Kidney epithelial cell (primary cell): ENCODE results near the gene PEX12. TPM values are rescaled to one million over a fixed set of nuclear protein-coding genes. Genes with fewer than 3 reads are reported as not detected.

Experiments used
- DNase-seq: peaks from one replicate; pipeline ENCODE4 v3.0.0-alpha.2; 2010; ENCODE audit warnings: low read depth
- H3K27me3 ChIP-seq: 2 replicates; pipeline ENCODE4 v1.6.0; 2011; ENCODE audit warnings: low read length; ENCODE audit not compliant: control insufficient read depth, insufficient read depth
- H3K36me3 ChIP-seq: 2 replicates; pipeline ENCODE4 v1.5.1; 2011; ENCODE audit warnings: low read length; ENCODE audit not compliant: control insufficient read depth, insufficient read depth
- H3K4me3 ChIP-seq: 2 replicates; pipeline ENCODE4 v1.5.1; 2011; ENCODE audit warnings: low read depth, mild to moderate bottlenecking, control low read depth, low read length
- CTCF ChIP-seq: IDR thresholded peaks from 2 replicates; pipeline ENCODE4 v1.5.1; 2011; ENCODE audit warnings: mild to moderate bottlenecking, moderate library complexity, low read length, control low read depth, inconsistent platforms; ENCODE audit not compliant: insufficient read depth, poor library complexity, severe bottlenecking
- total RNA-seq: library from RNA; depleted of rRNA; stranded (reverse); fragments of >200 nt; gene quantifications from 2 replicates; pipeline ENCODE4 v1.2.3, GENCODE V29; 2015

Gene PEX12
- total RNA-seq, 1 donor from 2014 or later = 7.2 TPM

GRCh38 chr17:35587074-35587961, 8.9 kb upstream of the PEX12 start, which contains the start of gene AP2B1:
Gene AP2B1, plus strand, starts transcription at chr17:35587322. Its CDS starts 6,709 bp downstream, at chr17:35594031.
- H3K27me3 ChIP-seq = no peaks in the 10 kb centered on the region
- H3K4me3 ChIP-seq = peak within 1 kb of the TSS; percentile 92
- DNase-seq = peak; percentile 63
- H3K36me3 ChIP-seq = no peaks in the 10 kb centered on the region
- no peak for TF ChIP-seq CTCF

- no peaks in the 10 kb centered on the region for H3K27me3 ChIP-seq
- H3K36me3 ChIP-seq = no peaks in the 10 kb centered on the region
- TF ChIP-seq CTCF = no peak
- DNase-seq = no peak
- H3K4me3 ChIP-seq = peak overlapping the region; percentile 92
Observed at GRCh38 chr17:35586569-35587073, 8.2 kb upstream of the PEX12 start.

- Histone ChIP-seq H3K4me3 (no peak overlapping the region), H3K27me3 (no peaks in the 10 kb centered on the region), H3K36me3 (no peaks in the 10 kb centered on the region)
- no peak for TF ChIP-seq CTCF
- no peak for DNase-seq
Observed at GRCh38 chr17:35584061-35584460, 5.7 kb upstream of the PEX12 start.

GRCh38 chr17:35578929-35579432, 610 bp upstream of the PEX12 start:
- TF ChIP-seq CTCF = no peak
- no peak for DNase-seq
- H3K27me3 ChIP-seq = no peaks in the 10 kb centered on the region
- peak overlapping the region; percentile 71 for H3K4me3 ChIP-seq
- no peaks in the 10 kb centered on the region for H3K36me3 ChIP-seq

GRCh38 chr17:35577830-35578196, 558 bp downstream of the PEX12 start:
- Histone ChIP-seq H3K36me3 (no peaks in the 10 kb centered on the region), H3K4me3 (peak overlapping the region; percentile 71), H3K27me3 (no peaks in the 10 kb centered on the region)
- TF ChIP-seq CTCF = no peak
- DNase-seq = no peak
